A549 (cell line): Measurements from ENCODE around the gene KAT6B. TPM values are rescaled to one million over a fixed set of nuclear protein-coding genes. Genes with fewer than 3 reads are reported as not detected.

Source experiments
- ATAC-seq, 2 experiments: fragments of 200-7000 bp in 1 of 2; fragments of >200 bp in 1 of 2; cut with Nextera tagmentation in 1 of 2; cut with Tn5 transposase in 1 of 2; 3 replicates each; pipeline versions ENCODE4 v1.8.0 to v1.9.1; 2018 to 2020; ENCODE audit warnings: mild to moderate bottlenecking in 1 of 2, moderate library complexity in 1 of 2
- CTCF ChIA-PET: fragments of 300-600 bp; sonication (Branson Sonifier 250); formaldehyde crosslinking; extraction: SDS; loops from one replicate; lab custom pipeline; 2021; ENCODE audit warnings: antibody characterized with exemption, inconsistent platforms; lab: Yijun Ruan, JAX
- POLR2A ChIA-PET: fragments of 350-600 bp; formaldehyde crosslinking; extraction: SDS; loops from one replicate; lab custom pipeline; 2021; ENCODE audit warnings: antibody characterized with exemption, inconsistent platforms; lab: Yijun Ruan, JAX
- DNase-seq, 2 experiments: peaks; one replicate each; pipeline versions ENCODE4 v3.0.0 to v3.0.0-alpha.2; 2011 to 2016; ENCODE audit warnings: low read depth in 1 of 2, low spot score in 1 of 2
- FAIRE-seq: peaks from 2 replicates; lab custom pipeline; 2011; peaks lifted over from hg19 to GRCh38; lab: Jason Lieb, UNC
- H3K27ac ChIP-seq, 2 experiments: fragments of >200 bp; sonication (Bioruptor Twin); formaldehyde crosslinking; 3 replicates each; pipeline ENCODE4 v1.5.1; 2016 to 2017
- H3K4me1 ChIP-seq: fragments of >200 bp; sonication (Bioruptor Twin); formaldehyde crosslinking; 3 replicates; pipeline ENCODE4 v1.6.1; 2016
- H3K4me2 ChIP-seq: fragments of >200 bp; sonication (Bioruptor Twin); formaldehyde crosslinking; 3 replicates; pipeline ENCODE4 v1.6.1; 2016
- H3K4me3 ChIP-seq: fragments of >200 bp; sonication (Bioruptor Twin); formaldehyde crosslinking; 3 replicates; pipeline ENCODE4 v1.5.1; 2016
- H3K9me3 ChIP-seq: fragments of >200 bp; sonication (Bioruptor Twin); formaldehyde crosslinking; 3 replicates; pipeline ENCODE4 v1.6.1; 2016
- BCL3 ChIP-seq: fragments of >200 bp; sonication (Bioruptor Twin); formaldehyde crosslinking; IDR thresholded peaks from 3 replicates; pipeline ENCODE4 v1.6.1; 2016
- CBX2 ChIP-seq: fragments of 200-600 bp; sonication (generic); IDR thresholded peaks from 2 replicates; pipeline ENCODE4 v1.6.1; 2016; ENCODE audit warnings: low read depth, mild to moderate bottlenecking, borderline replicate concordance
- EP300 ChIP-seq, 2 experiments: fragments of >200 bp; sonication (Bioruptor Twin); formaldehyde crosslinking; IDR thresholded peaks; 2 replicates in 1 of 2; 3 replicates in 1 of 2; pipeline ENCODE4 v1.6.1; 2016 to 2017
- ESRRA ChIP-seq: fragments of 150-350 bp; IDR thresholded peaks from 2 replicates; pipeline ENCODE4 v1.6.1; 2014; ENCODE audit warnings: mild to moderate bottlenecking, low read length, borderline replicate concordance
- FOSB ChIP-seq: fragments of 250-450 bp; sonication (Bioruptor Pico); IDR thresholded peaks from 2 replicates; pipeline ENCODE4 v1.5.0; 2020; ENCODE audit warnings: mild to moderate bottlenecking, moderate library complexity
- FOXS1 ChIP-seq: fragments of 250-450 bp; sonication (Bioruptor Pico); IDR thresholded peaks from 2 replicates; pipeline ENCODE4 v1.5.0; 2020; ENCODE audit warnings: mild to moderate bottlenecking, moderate library complexity
- HEYL ChIP-seq: fragments of 250-450 bp; sonication (Bioruptor Pico); IDR thresholded peaks from 2 replicates; pipeline ENCODE4 v1.8.0; 2021; ENCODE audit warnings: mild to moderate bottlenecking, moderate library complexity
- HOXB5 ChIP-seq: fragments of 250-450 bp; sonication (Bioruptor Pico); IDR thresholded peaks from 2 replicates; pipeline ENCODE4 v1.5.0; 2020; ENCODE audit warnings: mild to moderate bottlenecking, moderate library complexity
- JUN ChIP-seq, 2 experiments: fragments of >200 bp; sonication (Bioruptor Twin); formaldehyde crosslinking; IDR thresholded peaks; 2 replicates in 1 of 2; 3 replicates in 1 of 2; pipeline ENCODE4 v1.6.1; 2016 to 2017
- JUNB ChIP-seq: fragments of >200 bp; sonication (Bioruptor Twin); formaldehyde crosslinking; IDR thresholded peaks from 2 replicates; pipeline ENCODE4 v1.6.1; 2016
- MAFK ChIP-seq: fragments of 450-650 bp; IDR thresholded peaks from 2 replicates; pipeline ENCODE4 v1.6.1; 2014; ENCODE audit not compliant: partially characterized antibody
- MAZ ChIP-seq: fragments of 150-350 bp; IDR thresholded peaks from 2 replicates; pipeline ENCODE4 v1.6.1; 2014; ENCODE audit warnings: antibody characterized with exemption, low read depth, low read length, borderline replicate concordance
- MYC ChIP-seq: IDR thresholded peaks from 2 replicates; pipeline ENCODE4 v1.6.1; 2012; ENCODE audit warnings: mild to moderate bottlenecking, inconsistent platforms, low read length, improper control_type of control experiment, borderline replicate concordance
- PBX3 ChIP-seq: IDR thresholded peaks from 2 replicates; pipeline ENCODE4 v1.6.1; 2012
- PHF8 ChIP-seq: fragments of 200-600 bp; sonication (generic); IDR thresholded peaks from 2 replicates; pipeline ENCODE4 v1.6.1; 2016; ENCODE audit warnings: low read depth, mild to moderate bottlenecking, antibody characterized with exemption, moderate library complexity, borderline replicate concordance
- POLR2A ChIP-seq: IDR thresholded peaks from 2 replicates; pipeline ENCODE4 v1.6.1; 2012; ENCODE audit warnings: mild to moderate bottlenecking, low read length
- POLR2AphosphoS2 ChIP-seq: conservative IDR thresholded peaks from 2 replicates; pipeline ENCODE4 v1.6.1; 2012; ENCODE audit warnings: low read length, improper control_type of control experiment, inconsistent platforms
- RAD21 ChIP-seq, 2 experiments: fragments of >200 bp in 1 of 2; sonication (Bioruptor Twin) in 1 of 2; formaldehyde crosslinking in 1 of 2; IDR thresholded peaks in 1 of 2; conservative IDR thresholded peaks in 1 of 2; 2 replicates in 1 of 2; 3 replicates in 1 of 2; pipeline ENCODE4 v1.6.1; 2012 to 2018; ENCODE audit warnings: inconsistent platforms in 1 of 2
- REST ChIP-seq: fragments of 200-600 bp; sonication (generic); IDR thresholded peaks from 2 replicates; pipeline ENCODE4 v1.6.1; 2016; ENCODE audit warnings: antibody characterized with exemption, mild to moderate bottlenecking, moderate library complexity
- RNF2 ChIP-seq: fragments of 200-600 bp; sonication (generic); IDR thresholded peaks from 2 replicates; pipeline ENCODE4 v1.6.1; 2016; ENCODE audit warnings: low read depth, mild to moderate bottlenecking, antibody characterized with exemption, moderate library complexity, borderline replicate concordance
- SREBF2 ChIP-seq: fragments of 450-650 bp; IDR thresholded peaks from 2 replicates; pipeline ENCODE4 v1.6.1; 2014; ENCODE audit warnings: mild to moderate bottlenecking, moderate library complexity
- ZFP36 ChIP-seq: fragments of 450-650 bp; IDR thresholded peaks from 2 replicates; pipeline ENCODE4 v1.6.1; 2014; ENCODE audit warnings: borderline replicate concordance; ENCODE audit not compliant: partially characterized antibody
- WGBS: methylation state at CpG from one replicate; pipeline ENCODE4 v1.1.6; 2017; ENCODE audit errors: missing lambda C conversion rate; 5-methylcytosine and 5-hydroxymethylcytosine counted together
- polyA plus RNA-seq, 4 experiments: library from polyadenylated mRNA; depleted of rRNA in 3 of 4; stranded (reverse); fragments of >200 nt; fragmentation: RNase III in 1 of 4; extraction: RNeasy Plus Mini Kit Qiagen cat#74134 plus additional on column Dnase treatment in 1 of 4; gene quantifications; 2 replicates in 3 of 4; 3 replicates in 1 of 4; pipeline ENCODE4 v1.2.3, GENCODE V29; 2011 to 2017

The KAT6B gene
- polyA plus RNA-seq, 2 of the 4 experiments (the other 2 are of a cell fraction), result 5.6 to 5.7 TPM

- Histone ChIP-seq H3K4me2 (no peak overlapping the region), H3K27ac (no peak overlapping the region)
- CTCF ChIA-PET, result no interaction called here
- TF ChIP-seq REST (no peak), FOXS1 (CRISPR knock-in tag) (no peak), FOSB (no peak), POLR2A (no peak), MYC (no peak), CBX2 (no peak), EP300 (IDR thresholded peaks at IDR 0.05) (no peak), RNF2 (no peak), HEYL (CRISPR knock-in tag) (no peak), BCL3 (no peak), JUN (IDR thresholded peaks at IDR 0.05) (no peak), ESRRA (no peak), PBX3 (no peak), JUNB (no peak), SREBF2 (no peak), RAD21 (conservative IDR thresholded peaks at IDR 0.05 in 1 of 2, IDR thresholded peaks at IDR 0.05 in 1 of 2) (no peak), ZFP36 (no peak), PHF8 (no peak), MAFK (no peak)
- TF ChIP-seq, all 56 proteins: peak for 0
- no peaks in the 10 kb centered on the region for H3K9me3 ChIP-seq
- POLR2A ChIA-PET, result no interaction called here
- FAIRE-seq (no peak), DNase-seq (no peak), ATAC-seq (no peak)
- peaks cover 8% of the 10 kb centered on the region; the same call in 2 of the 3 replicates for H3K4me1 ChIP-seq
- WGBS, result 83% methylated on average over 2 of the region's 2 CpGs
- H3K4me3 ChIP-seq, result no peak overlapping the region
These were observed 126.8 kb downstream of the KAT6B start for GRCh38 chr10:74953214-74953613.

- WGBS, result 75% methylated on average over 5 of the region's 5 CpGs
- ATAC-seq (no peak), FAIRE-seq (no peak), DNase-seq (no peak)
- Histone ChIP-seq H3K4me2 (no peak overlapping the region), H3K9me3 (no peaks in the 10 kb centered on the region), H3K4me1 (peaks cover 4% of the 10 kb centered on the region; the same call in 1 of the 3 replicates), H3K4me3 (no peak overlapping the region), H3K27ac (no peak overlapping the region)
- TF ChIP-seq MAZ, result no peak
- TF ChIP-seq HOXB5 (CRISPR knock-in tag), result no peak
- TF ChIP-seq POLR2AphosphoS2, result no peak
- ChIA-PET CTCF (no interaction called here), POLR2A (no interaction called here)
These were observed 129.4 kb downstream of the KAT6B start for GRCh38 chr10:74955796-74956195.
